Muscle layer of colon (tissue), 2 donors: ENCODE results near the gene NEDD4.

Experiments used
- H3K27ac ChIP-seq: one replicate; pipeline ENCODE4 v1.7.0; 2013; ENCODE audit warnings: low read depth, mild to moderate bottlenecking, low read length, moderate library complexity
- H3K27me3 ChIP-seq, 2 donors: one replicate each; pipeline ENCODE4 v1.7.0; 2013; ENCODE audit warnings: low read length in 2 of 2, mild to moderate bottlenecking in 2 of 2; ENCODE audit not compliant: insufficient read depth in 2 of 2, control insufficient read depth in 1 of 2
- H3K36me3 ChIP-seq: one replicate; pipeline ENCODE4 v1.7.0; 2013; ENCODE audit warnings: mild to moderate bottlenecking, low read length; ENCODE audit not compliant: insufficient read depth
- H3K4me1 ChIP-seq: one replicate; pipeline ENCODE4 v1.7.0; 2013; ENCODE audit warnings: mild to moderate bottlenecking, low read length; ENCODE audit not compliant: insufficient read depth
- H3K4me3 ChIP-seq, 2 donors: one replicate each; pipeline ENCODE4 v1.7.0; 2013; ENCODE audit warnings: low read length in 2 of 2, low read depth in 1 of 2, mild to moderate bottlenecking in 1 of 2, moderate library complexity in 1 of 2
- H3K9ac ChIP-seq: one replicate; pipeline ENCODE4 v1.7.0; 2013; ENCODE audit warnings: low read length
- H3K9me3 ChIP-seq: one replicate; pipeline ENCODE4 v1.7.0; 2013; ENCODE audit warnings: mild to moderate bottlenecking, low read length
- donor health status: abdominal sarcoma.
- donor health status: Adenocarcinoma of cecum.

The NEDD4 gene

GRCh38 chr15:55912982-55913381 is 80.4 kb downstream of the NEDD4 start:
- H3K9ac ChIP-seq = no peak overlapping the region
- H3K9me3 ChIP-seq = no peaks in the 10 kb centered on the region
- peaks cover 9% of the 10 kb centered on the region for H3K4me1 ChIP-seq
- no peaks in the 10 kb centered on the region for H3K27me3 ChIP-seq
- no peak overlapping the region for H3K4me3 ChIP-seq
- no peak overlapping the region for H3K27ac ChIP-seq
- no peaks in the 10 kb centered on the region for H3K36me3 ChIP-seq

GRCh38 chr15:55909036-55909811 is 84.2 kb downstream of the NEDD4 start:
- H3K4me3 ChIP-seq = no peak overlapping the region
- H3K36me3 ChIP-seq = no peaks in the 10 kb centered on the region
- H3K9me3 ChIP-seq = no peaks in the 10 kb centered on the region
- H3K27ac ChIP-seq = no peak overlapping the region
- H3K9ac ChIP-seq = no peak overlapping the region
- H3K4me1 ChIP-seq = no peaks in the 10 kb centered on the region
- H3K27me3 ChIP-seq = no peaks in the 10 kb centered on the region

- no peaks in the 10 kb centered on the region for H3K4me1 ChIP-seq
- H3K27me3 ChIP-seq = no peaks in the 10 kb centered on the region
- H3K9ac ChIP-seq = no peak overlapping the region
- H3K9me3 ChIP-seq = no peaks in the 10 kb centered on the region
- H3K36me3 ChIP-seq = no peaks in the 10 kb centered on the region
- H3K4me3 ChIP-seq = no peak overlapping the region
- no peak overlapping the region for H3K27ac ChIP-seq
Observed at GRCh38 chr15:55907797-55908196, 85.6 kb downstream of the NEDD4 start.

- H3K36me3 ChIP-seq = no peaks in the 10 kb centered on the region
- no peak overlapping the region for H3K4me3 ChIP-seq
- peaks cover 2% of the 10 kb centered on the region for H3K4me1 ChIP-seq
- H3K27ac ChIP-seq = no peak overlapping the region
- H3K27me3 ChIP-seq = no peaks in the 10 kb centered on the region
- H3K9me3 ChIP-seq = no peaks in the 10 kb centered on the region
- no peak overlapping the region for H3K9ac ChIP-seq
Observed at GRCh38 chr15:55902981-55903380, 90.4 kb downstream of the NEDD4 start.

- Histone ChIP-seq H3K4me3 (no peak overlapping the region), H3K9ac (no peak overlapping the region), H3K9me3 (no peaks in the 10 kb centered on the region), H3K27ac (no peak overlapping the region), H3K27me3 (no peaks in the 10 kb centered on the region), H3K4me1 (peaks cover 9% of the 10 kb centered on the region), H3K36me3 (no peaks in the 10 kb centered on the region)
Observed at GRCh38 chr15:55900019-55900418, 93.4 kb downstream of the NEDD4 start.

GRCh38 chr15:55899537-55899936 is 93.9 kb downstream of the NEDD4 start:
- H3K9me3 ChIP-seq = no peaks in the 10 kb centered on the region
- no peak overlapping the region for H3K9ac ChIP-seq
- peaks cover 9% of the 10 kb centered on the region for H3K4me1 ChIP-seq
- H3K4me3 ChIP-seq = no peak overlapping the region
- no peak overlapping the region for H3K27ac ChIP-seq
- no peaks in the 10 kb centered on the region for H3K36me3 ChIP-seq
- H3K27me3 ChIP-seq = no peaks in the 10 kb centered on the region

- Histone ChIP-seq H3K9ac (no peak overlapping the region), H3K4me1 (peaks cover 9% of the 10 kb centered on the region), H3K36me3 (no peaks in the 10 kb centered on the region), H3K27ac (no peak overlapping the region), H3K27me3 (no peaks in the 10 kb centered on the region), H3K9me3 (no peaks in the 10 kb centered on the region), H3K4me3 (no peak overlapping the region)
Observed at GRCh38 chr15:55897560-55898336, 95.7 kb downstream of the NEDD4 start.

- H3K4me3 ChIP-seq = no peak overlapping the region
- no peak overlapping the region for H3K27ac ChIP-seq
Observed at GRCh38 chr15:55894399-55894965, 98.9 kb downstream of the NEDD4 start.

GRCh38 chr15:55893852-55894251 is 99.6 kb downstream of the NEDD4 start:
- H3K9me3 ChIP-seq = no peaks in the 10 kb centered on the region
- no peaks in the 10 kb centered on the region for H3K27me3 ChIP-seq
- H3K27ac ChIP-seq = no peak overlapping the region

More at GRCh38 chr15:55894399-55894965, 98.9 kb downstream of the NEDD4 start:
- Histone ChIP-seq H3K36me3 (no peaks in the 10 kb centered on the region), H3K4me1 (peaks cover 9% of the 10 kb centered on the region), H3K9ac (no peak overlapping the region), H3K9me3 (no peaks in the 10 kb centered on the region), H3K27me3 (no peaks in the 10 kb centered on the region)

GRCh38 chr15:55891196-55891595 is 102.2 kb downstream of the NEDD4 start:
- Histone ChIP-seq H3K27me3 (no peaks in the 10 kb centered on the region), H3K9me3 (no peaks in the 10 kb centered on the region), H3K36me3 (no peaks in the 10 kb centered on the region), H3K4me1 (no peaks in the 10 kb centered on the region), H3K9ac (no peak overlapping the region), H3K27ac (no peak overlapping the region), H3K4me3 (no peak overlapping the region)

More at GRCh38 chr15:55893852-55894251, 99.6 kb downstream of the NEDD4 start:
- Histone ChIP-seq H3K4me1 (peaks cover 9% of the 10 kb centered on the region), H3K4me3 (no peak overlapping the region), H3K9ac (no peak overlapping the region), H3K36me3 (no peaks in the 10 kb centered on the region)

- H3K27me3 ChIP-seq = no peaks in the 10 kb centered on the region
- no peaks in the 10 kb centered on the region for H3K9me3 ChIP-seq
- peaks cover 4% of the 10 kb centered on the region for H3K4me1 ChIP-seq
- H3K27ac ChIP-seq = no peak overlapping the region
- H3K4me3 ChIP-seq = no peak overlapping the region
- no peaks in the 10 kb centered on the region for H3K36me3 ChIP-seq
- H3K9ac ChIP-seq = no peak overlapping the region
Observed at GRCh38 chr15:55884223-55884622, 109.2 kb downstream of the NEDD4 start.
